OCI-LY1 (cell line): Measurements from ENCODE around the gene NGF.

Experiments
- H2AFZ ChIP-seq: fragments of 200-600 bp; sonication (generic), shearing (Covaris generic); 2 replicates; pipeline ENCODE4 v1.6.0; 2014; ENCODE audit warnings: antibody characterized with exemption, mild to moderate bottlenecking, low read length
- H3F3A ChIP-seq: fragments of 200-600 bp; sonication (generic), shearing (Covaris generic); 2 replicates; pipeline ENCODE4 v1.6.0; 2014; ENCODE audit warnings: mild to moderate bottlenecking, antibody characterized with exemption, low read length, moderate library complexity; ENCODE audit not compliant: insufficient read depth
- H3K27ac ChIP-seq: fragments of 200-600 bp; sonication (generic); 2 replicates; pipeline ENCODE4 v1.5.1; 2014; ENCODE audit warnings: low read length, mixed run types, mild to moderate bottlenecking, low read depth; ENCODE audit not compliant: poor library complexity, severe bottlenecking
- H3K27me3 ChIP-seq: fragments of 200-600 bp; sonication (generic); 2 replicates; pipeline ENCODE4 v1.6.0; 2014; ENCODE audit warnings: antibody characterized with exemption, mild to moderate bottlenecking, low read length, moderate library complexity; ENCODE audit not compliant: insufficient read depth
- H3K36me3 ChIP-seq: fragments of 200-600 bp; sonication (generic); 2 replicates; pipeline ENCODE4 v1.6.1; 2014; ENCODE audit warnings: mild to moderate bottlenecking, antibody characterized with exemption, low read length, moderate library complexity, mixed read lengths; ENCODE audit not compliant: insufficient read depth
- H3K4me1 ChIP-seq: fragments of 200-600 bp; sonication (generic); 2 replicates; pipeline ENCODE4 v1.5.1; 2014; ENCODE audit warnings: mild to moderate bottlenecking, low read length, moderate library complexity; ENCODE audit not compliant: insufficient read depth, severe bottlenecking
- H3K4me2 ChIP-seq: fragments of 200-600 bp; sonication (generic), shearing (Covaris generic); 2 replicates; pipeline ENCODE4 v1.6.1; 2014; ENCODE audit warnings: low read length
- H3K4me3 ChIP-seq: fragments of 200-600 bp; sonication (generic); 2 replicates; pipeline ENCODE4 v1.5.1; 2014; ENCODE audit warnings: low read length, low read depth, mild to moderate bottlenecking, mixed read lengths; ENCODE audit not compliant: poor library complexity, severe bottlenecking
- H3K79me2 ChIP-seq: fragments of 200-600 bp; shearing (Covaris generic); 2 replicates; pipeline ENCODE4 v1.6.1; 2016; ENCODE audit warnings: mixed run types, low read length, mixed read lengths; ENCODE audit not compliant: insufficient read depth
- H3K9ac ChIP-seq: fragments of 200-600 bp; sonication (generic), shearing (Covaris generic); 2 replicates; pipeline ENCODE4 v1.6.1; 2014; ENCODE audit warnings: mild to moderate bottlenecking, low read length, mixed read lengths
- H3K9me2 ChIP-seq: fragments of 200-600 bp; sonication (generic), shearing (Covaris generic); 2 replicates; pipeline ENCODE4 v1.6.1; 2014; ENCODE audit warnings: low read depth, mild to moderate bottlenecking, low read length, mixed read lengths
- H3K9me3 ChIP-seq: fragments of 200-600 bp; shearing (Covaris generic); 2 replicates; pipeline ENCODE4 v1.6.1; 2014; ENCODE audit warnings: low read length, mixed read lengths
- H4K20me1 ChIP-seq: fragments of 200-600 bp; sonication (generic), shearing (Covaris generic); 2 replicates; pipeline ENCODE4 v1.6.0; 2016; ENCODE audit warnings: mild to moderate bottlenecking, low read length; ENCODE audit not compliant: insufficient read depth
- CTCF ChIP-seq: fragments of 200-600 bp; sonication (generic), shearing (Covaris generic); IDR thresholded peaks from 2 replicates; pipeline ENCODE4 v1.5.1; 2017; ENCODE audit warnings: mild to moderate bottlenecking, antibody characterized with exemption, low read length, moderate library complexity, mixed read lengths
- EZH2 ChIP-seq: fragments of 200-600 bp; sonication (generic), shearing (Covaris generic); IDR thresholded peaks from 2 replicates; pipeline ENCODE4 v1.8.0; 2017; ENCODE audit warnings: borderline replicate concordance, mixed run types, mild to moderate bottlenecking, antibody characterized with exemption, low read length, moderate library complexity, mixed read lengths

NGF gene

GRCh38 chr1:115306146-115306545 lies 31.9 kb downstream of the NGF start:
- Histone ChIP-seq H3K4me3 (no peak overlapping the region), H2AFZ (no peak overlapping the region), H3K79me2 (no peaks in the 10 kb centered on the region), H4K20me1 (no peaks in the 10 kb centered on the region), H3F3A (no peaks in the 10 kb centered on the region), H3K4me1 (no peaks in the 10 kb centered on the region), H3K9me3 (no peaks in the 10 kb centered on the region), H3K36me3 (no peaks in the 10 kb centered on the region), H3K4me2 (no peak overlapping the region), H3K27me3 (no peaks in the 10 kb centered on the region), H3K9me2 (no peaks in the 10 kb centered on the region), H3K27ac (no peak overlapping the region), H3K9ac (no peak overlapping the region)
- no peak for TF ChIP-seq CTCF
- TF ChIP-seq EZH2, result no peak

GRCh38 chr1:115303364-115303763 lies 34.7 kb downstream of the NGF start:
- no peak overlapping the region for H3K27ac ChIP-seq
- no peak overlapping the region for H3K4me2 ChIP-seq
- H3K79me2 ChIP-seq, result no peaks in the 10 kb centered on the region
- no peaks in the 10 kb centered on the region for H3K4me1 ChIP-seq
- H3F3A ChIP-seq, result no peaks in the 10 kb centered on the region
- no peaks in the 10 kb centered on the region for H3K9me3 ChIP-seq
- no peak overlapping the region for H3K9ac ChIP-seq
- TF ChIP-seq EZH2 (no peak), CTCF (no peak)
- no peak overlapping the region for H2AFZ ChIP-seq
- no peak overlapping the region for H3K4me3 ChIP-seq
- H4K20me1 ChIP-seq, result no peaks in the 10 kb centered on the region
- no peaks in the 10 kb centered on the region for H3K9me2 ChIP-seq
- H3K27me3 ChIP-seq, result no peaks in the 10 kb centered on the region; the same call in 1 of the 2 replicates
- H3K36me3 ChIP-seq, result no peaks in the 10 kb centered on the region

- no peak overlapping the region for H3K4me2 ChIP-seq
- no peak overlapping the region for H2AFZ ChIP-seq
- no peaks in the 10 kb centered on the region for H3K36me3 ChIP-seq
- no peak overlapping the region for H3K9ac ChIP-seq
- no peaks in the 10 kb centered on the region for H3K4me1 ChIP-seq
- no peaks in the 10 kb centered on the region; the same call in 1 of the 2 replicates for H3K27me3 ChIP-seq
- no peaks in the 10 kb centered on the region for H4K20me1 ChIP-seq
- H3K79me2 ChIP-seq, result no peaks in the 10 kb centered on the region
- no peak overlapping the region for H3K27ac ChIP-seq
- no peaks in the 10 kb centered on the region for H3K9me2 ChIP-seq
- no peak for TF ChIP-seq EZH2
- no peak for TF ChIP-seq CTCF
- no peaks in the 10 kb centered on the region for H3K9me3 ChIP-seq
- H3K4me3 ChIP-seq, result no peak overlapping the region
- no peaks in the 10 kb centered on the region for H3F3A ChIP-seq
These were observed 35.6 kb downstream of the NGF start for GRCh38 chr1:115302390-115302961.
